ENCODE measurements around the gene BAG5. TPM values are rescaled to one million over a fixed set of nuclear protein-coding genes. Genes with fewer than 3 reads are reported as not detected.

BAG5 gene
- total RNA-seq, 1 experiment from 2014 or later: 28.9 TPM

GRCh38 chr14:103533137-103533998, 29.1 kb downstream of the BAG5 start:
- CTCF ChIA-PET: no interaction called here
- no peak overlapping the region for H3K4me3 Mint-ChIP-seq (ENCODE audit: unreplicated experiment)

GRCh38 chr14:103532216-103533136, 30.0 kb downstream of the BAG5 start:
- CTCF ChIA-PET: no interaction called here

More at GRCh38 chr14:103533137-103533998, 29.1 kb downstream of the BAG5 start:
- peaks cover 17% of the 10 kb centered on the region for H3K36me3 Mint-ChIP-seq (ENCODE audit: insufficient read depth, unreplicated experiment)
- no peak for DNase-seq
- H3K27me3 ChIP-seq (replicated peaks; ENCODE audit: control insufficient read depth, insufficient read depth, low read length): no peaks in the 10 kb centered on the region
- H3K4me1 ChIP-seq: peaks cover 7% of the 10 kb centered on the region; the same call in 1 of the 2 replicates
- peaks cover under 1% of the 10 kb centered on the region for H3K4me1 Mint-ChIP-seq (ENCODE audit: low read depth, unreplicated experiment)
- TF ChIP-seq CTCF (IDR thresholded peaks at IDR 0.05; ENCODE audit: insufficient read depth in 1 of 2, low read depth in 1 of 2, low read length in 1 of 2, severe bottlenecking in 1 of 2, unreplicated experiment in 1 of 2): no peak
- intact Hi-C loops (cut with micrococcal nuclease; ENCODE audit: unreplicated experiment): no loop called here
- H3K4me3 ChIP-seq (ENCODE audit: low read depth, low read length): no peak overlapping the region
- BruUV-seq (replicated peaks): no TSS peak
- POLR2A ChIA-PET: no interaction called here
- peaks cover 2% of the 10 kb centered on the region; the same call in 1 of the 2 replicates for H3K36me3 ChIP-seq (ENCODE audit: control insufficient read depth, insufficient read depth, low read length)
- H3K27me3 Mint-ChIP-seq (ENCODE audit: insufficient read depth, unreplicated experiment): no peaks in the 10 kb centered on the region
- H3K9me3 Mint-ChIP-seq (ENCODE audit: unreplicated experiment): no peaks in the 10 kb centered on the region
- no peak overlapping the region for H3K27ac Mint-ChIP-seq (ENCODE audit: unreplicated experiment)
- no peaks in the 10 kb centered on the region for H3K9me3 ChIP-seq

More at GRCh38 chr14:103532216-103533136, 30.0 kb downstream of the BAG5 start:
- DNase-seq: no peak
- BruUV-seq (replicated peaks): no TSS peak
- TF ChIP-seq CTCF (IDR thresholded peaks at IDR 0.05; ENCODE audit: insufficient read depth in 1 of 2, low read depth in 1 of 2, low read length in 1 of 2, severe bottlenecking in 1 of 2, unreplicated experiment in 1 of 2): no peak
- no peaks in the 10 kb centered on the region for H3K27me3 Mint-ChIP-seq (ENCODE audit: insufficient read depth, unreplicated experiment)
- Histone ChIP-seq H3K4me1 (peaks cover 16% of the 10 kb centered on the region), H3K9me3 (no peaks in the 10 kb centered on the region), H3K36me3 (ENCODE audit: control insufficient read depth, insufficient read depth, low read length) (peaks cover 2% of the 10 kb centered on the region; the same call in 1 of the 2 replicates), H3K4me3 (ENCODE audit: low read depth, low read length) (no peak overlapping the region), H3K27me3 (replicated peaks; ENCODE audit: control insufficient read depth, insufficient read depth, low read length) (no peaks in the 10 kb centered on the region)
- no peaks in the 10 kb centered on the region for H3K9me3 Mint-ChIP-seq (ENCODE audit: unreplicated experiment)
- POLR2A ChIA-PET: no interaction called here
- peaks cover 17% of the 10 kb centered on the region for H3K36me3 Mint-ChIP-seq (ENCODE audit: insufficient read depth, unreplicated experiment)
- no peak overlapping the region for H3K4me3 Mint-ChIP-seq (ENCODE audit: unreplicated experiment)
- intact Hi-C loops (cut with micrococcal nuclease; ENCODE audit: unreplicated experiment): no loop called here
- H3K27ac Mint-ChIP-seq (ENCODE audit: unreplicated experiment): no peak overlapping the region
- peaks cover 10% of the 10 kb centered on the region for H3K4me1 Mint-ChIP-seq (ENCODE audit: low read depth, unreplicated experiment)

Data from Caco-2 (cell line).